ENCODE measurements around the gene KCMF1. TPM values are rescaled to one million over a fixed set of nuclear protein-coding genes. Genes with fewer than 3 reads are reported as not detected.

Gene KCMF1
- polyA plus RNA-seq, 2 of the 4 experiments (the other 2 are of a cell fraction) = 77.8 to 221 TPM

- Histone ChIP-seq H3K27ac (peak overlapping the region; percentile 51 to 71; a peak in 4 of 6 replicates), H3K4me3 (no peak overlapping the region), H3K4me2 (peak overlapping the region; percentile 60), H3K9me3 (no peaks in the 10 kb centered on the region), H3K4me1 (peaks cover 60% of the 10 kb centered on the region)
- TF ChIP-seq SREBF2 (IDR thresholded peaks at IDR 0.05) (no peak), ATOH8 (CRISPR knock-in tag; IDR thresholded peaks at IDR 0.05; ENCODE audit: low read depth) (no peak), REST (IDR thresholded peaks at IDR 0.05) (no peak), KDM1A (IDR thresholded peaks at IDR 0.05; ENCODE audit: low read depth) (peak; percentile 19; the same call in 1 of the 2 replicates), SMC3 (IDR thresholded peaks at IDR 0.05) (no peak)
- ATAC-seq (no peak), FAIRE-seq (no peak), DNase-seq (ENCODE audit: low read depth in 1 of 2, low spot score in 1 of 2) (no peak)
- POLR2A ChIA-PET = interaction anchor here (0.6 kb wide), 1 partner anchor 51 kb away, joined by 4 read pairs; no protein-coding TSS in a partner anchor
- CTCF ChIA-PET = interaction anchor here (0.6 to 7.5 kb wide), 5 partner anchors 10 to 336 kb away, joined by 3 to 66 read pairs (median 4); no protein-coding TSS in a partner anchor
- WGBS (ENCODE audit: missing lambda C conversion rate) = 81% methylated on average over 9 of the region's 9 CpGs
These were observed 6.4 kb upstream of the KCMF1 start for GRCh38 chr2:84964406-84965191.

GRCh38 chr2:84965192-84965516 is 5.8 kb upstream of the KCMF1 start:
- Histone ChIP-seq H3K4me1 (peaks cover 54% of the 10 kb centered on the region), H3K4me2 (no peak overlapping the region), H3K9me3 (no peaks in the 10 kb centered on the region), H3K4me3 (no peak overlapping the region), H3K27ac (peak overlapping the region in 1 of 2 experiments; percentile 71; a peak in 4 of 6 replicates)
- TF ChIP-seq ESRRA (IDR thresholded peaks at IDR 0.05; ENCODE audit: borderline replicate concordance, low read length) (no peak), FOSB (CRISPR knock-in tag; IDR thresholded peaks at IDR 0.05) (no peak), EHMT2 (IDR thresholded peaks at IDR 0.05; ENCODE audit: low read depth) (no peak), NPAS2 (CRISPR knock-in tag; IDR thresholded peaks at IDR 0.05; ENCODE audit: borderline replicate concordance) (no peak), POLR2AphosphoS2 (conservative IDR thresholded peaks at IDR 0.05; ENCODE audit: low read length) (no peak), ZFP36 (IDR thresholded peaks at IDR 0.05; ENCODE audit: borderline replicate concordance, partially characterized antibody) (no peak), FOXS1 (CRISPR knock-in tag; IDR thresholded peaks at IDR 0.05) (no peak), USF2 (IDR thresholded peaks at IDR 0.05) (no peak), JUN (IDR thresholded peaks at IDR 0.05) (no peak), BHLHE40 (IDR thresholded peaks at IDR 0.05; ENCODE audit: low read depth, low read length) (no peak), BCL3 (IDR thresholded peaks at IDR 0.05) (no peak), NFE2L2 (conservative IDR thresholded peaks at IDR 0.05; ENCODE audit: low read length) (no peak), RARB (CRISPR knock-in tag; IDR thresholded peaks at IDR 0.05) (no peak), PBX3 (IDR thresholded peaks at IDR 0.05) (no peak), MAZ (IDR thresholded peaks at IDR 0.05; ENCODE audit: borderline replicate concordance, low read depth, low read length) (no peak), CEBPB (IDR thresholded peaks at IDR 0.05) (no peak)
- ChIA-PET POLR2A (no interaction called here), CTCF (interaction anchor here (1.3 to 7.5 kb wide), 3 partner anchors 11 to 53 kb away, joined by 3 to 66 read pairs (median 5); no protein-coding TSS in a partner anchor)
- DNase-seq (ENCODE audit: low read depth in 1 of 2, low spot score in 1 of 2) (no peak), ATAC-seq (no peak), FAIRE-seq (no peak)
